PFSK-1 (cell line): ENCODE measurements around the gene SMG6.

Source experiments
- FOXP2 ChIP-seq: optimal IDR thresholded peaks from 2 replicates; pipeline ENCODE3; 2011; ENCODE audit warnings: borderline replicate concordance, control low read depth, inconsistent platforms; ENCODE audit not compliant: insufficient read depth; ENCODE audit errors: extremely low read length, extremely low read depth
- POLR2AphosphoS5 ChIP-seq: IDR thresholded peaks from 2 replicates; pipeline ENCODE4 v1.6.1; 2012; ENCODE audit warnings: low read depth, mild to moderate bottlenecking, control low read depth, low read length, moderate library complexity
- SIN3A ChIP-seq: IDR thresholded peaks from 2 replicates; pipeline ENCODE4 v1.6.1; 2012; ENCODE audit warnings: mild to moderate bottlenecking, low read length, moderate library complexity, borderline replicate concordance; ENCODE audit not compliant: insufficient read depth
- TAF1 ChIP-seq: IDR thresholded peaks from 2 replicates; pipeline ENCODE4 v1.6.1; 2012; ENCODE audit warnings: low read length, control low read depth, borderline replicate concordance; ENCODE audit not compliant: insufficient read depth
- TF ChIP-seq, protein P1 (sequence below), 2 experiments: IDR thresholded peaks; 2 replicates each; pipeline versions ENCODE4 v1.6.1 to v1.8.0; 2011 to 2012; ENCODE audit warnings: low read depth in 2 of 2, low read length in 2 of 2, control low read depth in 1 of 2, inconsistent platforms in 1 of 2, mild to moderate bottlenecking in 1 of 2, moderate library complexity in 1 of 2; ENCODE audit not compliant: insufficient read depth in 1 of 2

The SMG6 gene

DNA sequence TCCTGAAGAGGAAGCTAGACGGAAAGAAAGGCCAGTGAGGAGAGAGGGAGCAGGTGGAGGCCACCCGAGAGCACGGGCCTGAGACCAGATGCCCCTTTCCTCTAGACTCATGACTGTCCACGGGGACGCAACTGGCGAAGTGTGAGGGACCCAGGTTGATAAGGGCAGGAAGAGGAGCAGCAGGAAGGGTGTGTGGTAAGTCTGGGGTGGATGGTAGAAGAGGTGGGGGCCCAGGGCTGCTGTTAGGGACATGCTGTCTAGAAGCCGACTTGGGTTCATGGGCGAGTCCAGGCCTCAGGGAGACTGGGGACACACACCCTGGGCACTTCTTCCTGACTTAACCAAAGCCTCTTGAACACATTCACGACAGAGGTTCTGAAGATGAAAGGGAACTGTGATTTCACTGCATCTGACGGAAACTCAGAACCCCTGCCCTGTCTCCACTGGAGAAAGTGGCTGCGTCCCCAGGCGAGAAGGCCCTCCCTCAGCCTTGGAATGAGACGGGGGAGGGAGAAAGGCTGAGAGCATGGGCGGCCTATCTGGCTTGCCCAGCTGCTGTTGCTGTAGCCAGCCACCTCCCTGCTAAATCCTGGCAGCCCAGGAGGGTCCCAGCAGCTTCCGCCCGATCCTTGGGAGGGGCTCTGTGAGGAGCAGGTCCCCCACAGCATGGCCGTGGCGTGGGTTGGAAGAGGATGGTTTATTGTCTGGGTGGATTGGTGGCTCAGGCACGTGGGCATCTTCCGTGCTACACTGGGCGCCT, 242.7 kb downstream of the SMG6 start:
- TF ChIP-seq POLR2AphosphoS5 (no peak; the same call in 1 of the 2 replicates), FOXP2 (no peak), SIN3A (no peak), TAF1 (no peak)
- TF ChIP-seq, protein P1, sequence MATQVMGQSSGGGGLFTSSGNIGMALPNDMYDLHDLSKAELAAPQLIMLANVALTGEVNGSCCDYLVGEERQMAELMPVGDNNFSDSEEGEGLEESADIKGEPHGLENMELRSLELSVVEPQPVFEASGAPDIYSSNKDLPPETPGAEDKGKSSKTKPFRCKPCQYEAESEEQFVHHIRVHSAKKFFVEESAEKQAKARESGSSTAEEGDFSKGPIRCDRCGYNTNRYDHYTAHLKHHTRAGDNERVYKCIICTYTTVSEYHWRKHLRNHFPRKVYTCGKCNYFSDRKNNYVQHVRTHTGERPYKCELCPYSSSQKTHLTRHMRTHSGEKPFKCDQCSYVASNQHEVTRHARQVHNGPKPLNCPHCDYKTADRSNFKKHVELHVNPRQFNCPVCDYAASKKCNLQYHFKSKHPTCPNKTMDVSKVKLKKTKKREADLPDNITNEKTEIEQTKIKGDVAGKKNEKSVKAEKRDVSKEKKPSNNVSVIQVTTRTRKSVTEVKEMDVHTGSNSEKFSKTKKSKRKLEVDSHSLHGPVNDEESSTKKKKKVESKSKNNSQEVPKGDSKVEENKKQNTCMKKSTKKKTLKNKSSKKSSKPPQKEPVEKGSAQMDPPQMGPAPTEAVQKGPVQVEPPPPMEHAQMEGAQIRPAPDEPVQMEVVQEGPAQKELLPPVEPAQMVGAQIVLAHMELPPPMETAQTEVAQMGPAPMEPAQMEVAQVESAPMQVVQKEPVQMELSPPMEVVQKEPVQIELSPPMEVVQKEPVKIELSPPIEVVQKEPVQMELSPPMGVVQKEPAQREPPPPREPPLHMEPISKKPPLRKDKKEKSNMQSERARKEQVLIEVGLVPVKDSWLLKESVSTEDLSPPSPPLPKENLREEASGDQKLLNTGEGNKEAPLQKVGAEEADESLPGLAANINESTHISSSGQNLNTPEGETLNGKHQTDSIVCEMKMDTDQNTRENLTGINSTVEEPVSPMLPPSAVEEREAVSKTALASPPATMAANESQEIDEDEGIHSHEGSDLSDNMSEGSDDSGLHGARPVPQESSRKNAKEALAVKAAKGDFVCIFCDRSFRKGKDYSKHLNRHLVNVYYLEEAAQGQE (IDR thresholded peaks at IDR 0.05; ENCODE audit: insufficient read depth in 1 of 2, low read depth in 2 of 2, low read length in 2 of 2) = no peak

DNA sequence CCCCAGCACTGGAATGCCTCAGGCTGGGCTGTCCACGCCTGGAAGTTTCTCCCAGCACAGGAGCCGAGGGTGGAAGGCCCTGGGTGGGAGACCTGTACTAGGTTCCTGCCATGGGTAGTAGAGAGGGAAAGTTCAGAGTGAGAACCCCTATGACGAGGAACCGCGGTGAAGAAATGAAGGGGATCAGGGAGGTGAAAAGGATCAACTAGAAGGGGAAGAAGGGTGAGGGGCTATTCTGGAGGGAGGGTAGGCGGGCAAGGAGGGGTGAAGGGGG, 243.3 kb downstream of the SMG6 start:
- TF ChIP-seq TAF1 (no peak), POLR2AphosphoS5 (no peak), SIN3A (no peak), FOXP2 (no peak)
- TF ChIP-seq, protein P1 (IDR thresholded peaks at IDR 0.05; ENCODE audit: insufficient read depth in 1 of 2, low read depth in 2 of 2, low read length in 2 of 2) = no peak

DNA sequence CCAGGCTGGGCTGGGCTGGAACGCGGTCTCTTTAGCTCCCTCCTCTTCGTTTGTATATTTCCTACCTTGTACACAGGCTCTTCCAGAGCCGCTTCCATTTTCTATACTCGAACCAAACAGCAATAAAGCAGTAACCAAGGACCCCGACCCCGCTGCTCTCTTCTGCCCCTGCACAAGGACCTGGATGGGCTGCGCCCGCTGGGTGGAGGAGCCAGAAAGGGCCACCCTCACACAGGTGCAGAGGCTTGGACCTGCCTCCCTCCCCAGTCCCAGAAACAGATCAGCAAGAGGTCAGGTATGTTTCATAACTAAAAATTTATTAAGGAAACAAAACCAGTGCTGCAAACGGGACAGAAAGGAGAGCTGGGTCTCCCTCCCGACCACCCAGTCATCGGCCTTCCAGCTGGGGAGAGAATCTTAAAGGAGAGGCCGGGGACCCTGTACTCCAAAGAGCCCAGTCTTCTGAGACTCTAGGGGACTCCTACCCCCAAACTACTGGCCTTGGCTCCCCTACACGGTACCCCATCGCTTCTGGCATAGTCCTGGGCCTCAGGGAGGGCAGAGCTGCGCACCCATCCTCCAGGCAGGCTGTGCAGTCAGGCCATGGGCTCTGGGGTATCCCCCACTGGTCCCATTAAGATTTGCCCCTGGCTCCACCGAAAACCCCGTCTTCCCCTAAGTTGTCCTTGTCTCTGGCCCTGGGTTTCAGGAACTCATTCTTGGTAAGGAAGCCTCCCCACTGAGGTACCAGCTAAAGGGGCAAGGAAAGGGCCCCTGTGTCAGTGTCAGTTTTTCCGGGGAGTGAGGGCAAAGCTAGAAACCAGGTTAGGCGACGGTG, 243.8 kb downstream of the SMG6 start:
- TF ChIP-seq FOXP2 = no peak
- no peak for TF ChIP-seq TAF1

DNA sequence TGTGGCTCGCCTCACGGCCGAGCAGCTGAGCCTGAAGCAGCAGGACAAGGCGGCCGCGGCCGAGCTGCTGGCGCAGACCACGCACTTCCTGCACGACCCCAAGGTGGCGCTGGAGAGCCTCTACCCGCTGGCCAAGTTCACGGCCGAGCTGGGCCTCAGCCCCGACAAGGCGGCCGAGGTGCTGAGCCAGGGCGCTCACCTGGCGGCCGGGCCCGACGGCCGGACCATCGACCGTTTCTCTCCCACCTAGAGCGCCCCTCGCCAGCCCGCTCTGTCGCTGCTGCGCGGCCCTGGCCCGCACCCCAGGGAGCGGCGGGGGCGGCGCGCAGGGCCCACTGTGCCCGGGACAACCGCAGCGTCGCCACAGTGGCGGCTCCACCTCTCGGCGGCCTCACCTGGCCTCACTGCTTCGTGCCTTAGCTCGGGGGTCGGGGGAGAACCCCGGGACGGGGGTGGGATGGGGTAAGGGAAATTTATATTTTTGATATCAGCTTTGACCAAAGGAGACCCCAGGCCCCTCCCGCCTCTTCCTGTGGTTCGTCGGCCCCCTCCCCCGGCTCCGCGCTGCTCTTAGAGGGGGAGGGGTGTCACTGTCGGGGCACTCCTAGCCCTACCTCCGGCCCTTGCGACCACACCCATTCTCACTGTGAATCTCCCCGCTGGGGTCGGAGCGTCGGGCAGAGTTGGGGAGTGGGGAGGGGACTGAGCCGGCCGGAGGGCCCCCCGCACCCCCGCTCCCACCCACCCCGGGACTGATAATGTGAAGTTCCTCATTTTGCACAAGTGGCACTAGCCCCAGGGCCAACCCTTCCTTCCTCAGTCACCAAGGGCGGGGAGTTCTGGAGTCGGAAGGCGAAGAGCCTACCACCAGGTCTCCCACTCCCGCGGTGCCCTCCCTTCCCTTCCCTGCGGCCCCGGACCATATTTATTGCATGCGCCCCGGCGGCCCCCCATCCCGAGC, 244.7 kb downstream of the SMG6 start:
- TF ChIP-seq, protein P1 (IDR thresholded peaks at IDR 0.05; ENCODE audit: insufficient read depth in 1 of 2, low read depth in 2 of 2, low read length in 2 of 2) = no peak; a peak in 1 of 4 replicates
- TF ChIP-seq POLR2AphosphoS5 (no peak), TAF1 (no peak), FOXP2 (no peak), SIN3A (no peak)
